Pancreas (tissue), 10 donors: ENCODE measurements around the gene TNFAIP6. TPM values are rescaled to one million over a fixed set of nuclear protein-coding genes. Genes with fewer than 3 reads are reported as not detected.
A peak's percentile ranks its signal among the peaks of the same experiment; 100 is the strongest.

ENCODE experiments used
- ATAC-seq, 4 donors: fragments of 200-7000 bp; cut with Tn5 transposase; one replicate each; pipeline versions ENCODE4 v1.8.0 to v1.9.1; 2020; ENCODE audit warnings: mild to moderate bottlenecking in 4 of 4, moderate library complexity in 4 of 4
- DNase-seq, 6 donors: peaks; one replicate each; pipeline ENCODE4 v3.0.0-alpha.2; 2020
- FAIRE-seq: peaks from 2 replicates; lab custom pipeline; 2012; peaks lifted over from hg19 to GRCh38; lab: Jason Lieb, UNC
- H3K27ac ChIP-seq, 4 donors: fragments of 200-600 bp; sonication (generic); 1 replicate in 3 of 4; 2 replicates in 1 of 4; pipeline versions ENCODE4 v1.5.0 to v1.8.0; 2020
- H3K27me3 ChIP-seq, 4 donors: fragments of 200-600 bp; one replicate each; pipeline ENCODE4 v1.8.0; 2021
- H3K36me3 ChIP-seq, 3 donors: fragments of 200-600 bp; sonication (generic) in 1 of 3; one replicate each; pipeline versions ENCODE4 v1.5.0 to v1.8.0; 2020 to 2021
- H3K4me1 ChIP-seq, 3 donors: fragments of 200-600 bp; one replicate each; pipeline ENCODE4 v1.8.0; 2021
- H3K4me3 ChIP-seq, 4 donors: fragments of 200-600 bp; sonication (generic) in 2 of 4; one replicate each; pipeline versions ENCODE4 v1.5.0 to v1.8.0; 2020 to 2021
- H3K9me3 ChIP-seq, 4 donors: fragments of 200-600 bp; one replicate each; pipeline ENCODE4 v1.8.0; 2021
- CTCF ChIP-seq, 4 donors: fragments of 200-600 bp; sonication (generic) in 3 of 4; IDR thresholded peaks; one replicate each; pipeline versions ENCODE4 v1.5.0 to v1.8.0; 2021; ENCODE audit warnings: antibody characterized with exemption in 4 of 4
- WGBS, 2 donors: extraction: QIAGEN DNeasy Blood & Tissue Kit; methylation state at CpG; one replicate each; pipeline ENCODE4 v1.1.7; 2013; 5-methylcytosine and 5-hydroxymethylcytosine counted together
- intact Hi-C, 3 donors: fragments of 100-400 bp; cut with DNase I; formaldehyde crosslinking; loops; one replicate each; pipeline versions ENCODE4 v1.11.1 to v1.14.2; 2022
- polyA plus RNA-seq, 2 donors: library from polyadenylated mRNA; stranded (reverse); fragments of 200-250 nt; gene quantifications; one replicate each; pipeline ENCODE4 v1.2.3, GENCODE V29; 2013
- total RNA-seq, 6 donors: library from RNA; stranded (reverse); fragmentation: NEBNext Ultra II Directional in 4 of 6; extraction: Animal tissue kit (Norgen Biotek cat#: 25700) in 4 of 6; gene quantifications; one replicate each; pipeline versions ENCODE4 v1.2.1 to v1.2.4, GENCODE V29; 2021 to 2023
- donor health status: healthy with polysubstance abuse.
- donor health status: DM: no; HTN: no; CAD: no; lungs with moderate emphysema.
- donor health status: DM: no; HTN: no; CAD: no.
- donor health status: control.
- donor health status: control.
- donor health status: Bipolar disorder and iron deficiency.
- donor health status: DM: yes; HTN: yes; CAD: no.
- donor health status: DM: no; HTN: no; CAD: no.
- donor health status: DM: no; HTN: no; CAD: no.
- donor health status: DM: yes; HTN: yes; CAD: no.

Gene TNFAIP6
- total and polyA plus RNA-seq, 8 donors = 0.08 to 0.55 (median 0.30) TPM; not detected in 4

GRCh38 chr2:151405376-151405775 is 48.0 kb downstream of the TNFAIP6 start:
- no peak for TF ChIP-seq CTCF (IDR thresholded peaks at IDR 0.05)
- no peak overlapping the region for H3K4me3 ChIP-seq
- no peaks in the 10 kb centered on the region for H3K9me3 ChIP-seq
- ATAC-seq = no peak
- H3K4me1 ChIP-seq = no peaks in the 10 kb centered on the region
- H3K27me3 ChIP-seq = no peaks in the 10 kb centered on the region
- WGBS, 2 donors = 72 to 82% methylated on average over 4 of the region's 4 CpGs
- no peak overlapping the region for H3K27ac ChIP-seq
- intact Hi-C loops = no loop called here
- no peaks in the 10 kb centered on the region for H3K36me3 ChIP-seq
- no peak for FAIRE-seq
- DNase-seq = no peak

GRCh38 chr2:151407281-151407680 is 49.9 kb downstream of the TNFAIP6 start:
- no peak for FAIRE-seq
- Histone ChIP-seq H3K9me3 (no peaks in the 10 kb centered on the region), H3K4me1 (peaks cover 0 to 11% (median 10%) of the 10 kb centered on the region in 3 donors), H3K27ac (no peak overlapping the region), H3K4me3 (no peak overlapping the region), H3K36me3 (no peaks in the 10 kb centered on the region), H3K27me3 (no peaks in the 10 kb centered on the region)
- ATAC-seq = no peak
- DNase-seq = no peak
- intact Hi-C loops = no loop called here
- no peak for TF ChIP-seq CTCF (IDR thresholded peaks at IDR 0.05)

GRCh38 chr2:151408788-151409600 is 51.6 kb downstream of the TNFAIP6 start:
- intact Hi-C loops = no loop called here
- Histone ChIP-seq H3K27ac (peak overlapping the region in 3 of 4 donors; percentile 80 to 97 (median 81)), H3K36me3 (peaks cover 0 to 1% (median 0%) of the 10 kb centered on the region in 3 donors), H3K27me3 (no peaks in the 10 kb centered on the region), H3K4me3 (peak overlapping the region in 2 of 4 donors; percentile 89 to 90), H3K9me3 (no peaks in the 10 kb centered on the region), H3K4me1 (peaks cover 0 to 11% (median 10%) of the 10 kb centered on the region in 3 donors)
- 85 to 89% methylated on average over 25 of the region's 25 CpGs for WGBS, 2 donors
- FAIRE-seq = no peak
- TF ChIP-seq CTCF (IDR thresholded peaks at IDR 0.05) = no peak
- DNase-seq = no peak
- ATAC-seq = no peak

GRCh38 chr2:151409601-151410484 is 52.5 kb downstream of the TNFAIP6 start, which contains the start of gene RIF1:
Gene RIF1 (plus strand): TSS chr2:151409902. CDS start chr2:151410424, 522 bp downstream.
- Histone ChIP-seq H3K4me3 (peak within 1 kb of the TSS; percentile 50 to 90 (median 78)), H3K4me1 (peaks cover 0 to 11% (median 10%) of the 10 kb centered on the region in 3 donors), H3K27me3 (no peaks in the 10 kb centered on the region), H3K36me3 (peaks cover 0 to 10% (median 0%) of the 10 kb centered on the region in 3 donors), H3K27ac (peak within 1 kb of the TSS; percentile 80 to 97 (median 86)), H3K9me3 (no peaks in the 10 kb centered on the region)
- DNase-seq = peak; percentile 83 to 92 (median 86)
- peak; percentile 11 to 37 (median 36) for TF ChIP-seq CTCF (IDR thresholded peaks at IDR 0.05)
- intact Hi-C loops = no loop called here
- peak; percentile 96 to 99 (median 98) for ATAC-seq
- WGBS, 2 donors = 0% methylated on average over 65 of the region's 65 CpGs
- no peak for FAIRE-seq
